ENCODE measurements around the gene DLG2. TPM values are rescaled to one million over a fixed set of nuclear protein-coding genes. Genes with fewer than 3 reads are reported as not detected.

DLG2 gene
- total and polyA plus RNA-seq, 11 donors, result 2.4 to 13.9 (median 7.1) TPM

GRCh38 chr11:83680321-83680720 is 1946.8 kb downstream of the DLG2 start:
- intact Hi-C loops (cut with DNase I), result loop anchor here in 1 of 10 donors (10.0 kb wide), 1 partner anchor 56 kb away; no protein-coding TSS in a partner anchor
- H3K27ac ChIP-seq, result no peak overlapping the region
- DNase-seq, result no peak
- no peaks in the 10 kb centered on the region for H3K4me1 ChIP-seq
- 29 to 47% (median 40%) methylated on average over 2 of the region's 2 CpGs for WGBS, 4 donors
- H3K9me3 ChIP-seq, result no peaks in the 10 kb centered on the region
- no peak for ATAC-seq
- H3K4me3 ChIP-seq, result no peak overlapping the region
- peaks cover 0 to 13% (median 0%) of the 10 kb centered on the region in 9 donors for H3K27me3 ChIP-seq
- H3K36me3 ChIP-seq, result no peaks in the 10 kb centered on the region
- no peak for TF ChIP-seq POLR2A (IDR thresholded peaks at IDR 0.05)
- TF ChIP-seq, protein P1, sequence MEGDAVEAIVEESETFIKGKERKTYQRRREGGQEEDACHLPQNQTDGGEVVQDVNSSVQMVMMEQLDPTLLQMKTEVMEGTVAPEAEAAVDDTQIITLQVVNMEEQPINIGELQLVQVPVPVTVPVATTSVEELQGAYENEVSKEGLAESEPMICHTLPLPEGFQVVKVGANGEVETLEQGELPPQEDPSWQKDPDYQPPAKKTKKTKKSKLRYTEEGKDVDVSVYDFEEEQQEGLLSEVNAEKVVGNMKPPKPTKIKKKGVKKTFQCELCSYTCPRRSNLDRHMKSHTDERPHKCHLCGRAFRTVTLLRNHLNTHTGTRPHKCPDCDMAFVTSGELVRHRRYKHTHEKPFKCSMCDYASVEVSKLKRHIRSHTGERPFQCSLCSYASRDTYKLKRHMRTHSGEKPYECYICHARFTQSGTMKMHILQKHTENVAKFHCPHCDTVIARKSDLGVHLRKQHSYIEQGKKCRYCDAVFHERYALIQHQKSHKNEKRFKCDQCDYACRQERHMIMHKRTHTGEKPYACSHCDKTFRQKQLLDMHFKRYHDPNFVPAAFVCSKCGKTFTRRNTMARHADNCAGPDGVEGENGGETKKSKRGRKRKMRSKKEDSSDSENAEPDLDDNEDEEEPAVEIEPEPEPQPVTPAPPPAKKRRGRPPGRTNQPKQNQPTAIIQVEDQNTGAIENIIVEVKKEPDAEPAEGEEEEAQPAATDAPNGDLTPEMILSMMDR (IDR thresholded peaks at IDR 0.05), result no peak

DNA sequence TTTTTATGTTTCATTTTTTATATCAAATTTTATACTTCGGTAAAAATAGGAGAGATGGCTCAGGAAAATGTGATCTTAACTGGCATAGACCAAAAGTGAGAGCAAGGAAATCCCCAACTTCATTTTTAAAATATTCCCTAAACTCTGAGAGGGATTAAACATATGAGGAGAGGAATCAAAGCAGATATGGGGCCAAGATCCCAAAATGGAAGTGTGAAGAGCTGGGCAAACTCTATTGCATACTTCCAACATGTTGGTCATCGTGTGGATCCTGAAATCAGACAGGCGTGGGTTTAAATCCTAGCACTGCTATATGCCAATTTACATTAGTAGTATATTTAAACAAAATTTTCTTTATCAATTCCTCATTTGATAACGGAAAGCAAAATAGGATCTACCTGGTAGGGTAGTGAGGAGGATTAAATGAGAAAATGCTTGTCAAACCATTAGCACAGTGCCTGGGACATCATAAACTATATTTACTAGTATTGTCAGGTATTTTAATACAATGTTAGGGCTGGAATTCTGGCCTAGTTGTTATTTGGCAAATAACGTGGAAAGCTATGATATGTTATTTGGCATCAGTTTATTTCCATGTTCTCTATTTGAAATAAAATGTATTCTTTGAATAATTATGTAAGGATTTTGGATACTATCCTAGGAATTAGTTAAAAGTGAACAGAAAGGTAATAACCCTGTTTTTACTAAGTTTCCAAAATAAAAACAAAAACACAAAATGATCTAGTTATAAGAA is 1948.1 kb downstream of the DLG2 start:
- Histone ChIP-seq H3K27ac (no peak overlapping the region), H3K4me1 (peaks cover 0 to 4% (median 0%) of the 10 kb centered on the region in 12 donors), H3K27me3 (peaks cover 0 to 11% (median 0%) of the 10 kb centered on the region in 9 donors), H3K9me3 (no peaks in the 10 kb centered on the region), H3K36me3 (no peaks in the 10 kb centered on the region), H3K4me3 (no peak overlapping the region)
- intact Hi-C loops (cut with DNase I), result no loop called here
- DNase-seq, result no peak
- WGBS, 4 donors, result 87 to 91% (median 88%) methylated on average over 5 of the region's 5 CpGs
- no peak for TF ChIP-seq POLR2A (IDR thresholded peaks at IDR 0.05)
- TF ChIP-seq, protein P1 (IDR thresholded peaks at IDR 0.05), result no peak
- ATAC-seq, result no peak

- 75 to 96% (median 87%) methylated on average over 1 of the region's 1 CpG for WGBS, 4 donors
These were observed 1949.4 kb downstream of the DLG2 start for GRCh38 chr11:83677730-83678129.

GRCh38 chr11:83676056-83676601 is 1951.0 kb downstream of the DLG2 start:
- TF ChIP-seq, protein P1 (IDR thresholded peaks at IDR 0.05), result no peak
- TF ChIP-seq POLR2A (IDR thresholded peaks at IDR 0.05), result no peak

More at GRCh38 chr11:83677730-83678129, 1949.4 kb downstream of the DLG2 start:
- no peak for DNase-seq
- H3K36me3 ChIP-seq, result no peaks in the 10 kb centered on the region
- no peaks in the 10 kb centered on the region for H3K9me3 ChIP-seq
- TF ChIP-seq, protein P1 (IDR thresholded peaks at IDR 0.05), result no peak
- no peak for TF ChIP-seq POLR2A (IDR thresholded peaks at IDR 0.05)
- H3K27ac ChIP-seq, result no peak overlapping the region
- peaks cover 0 to 8% (median 0%) of the 10 kb centered on the region in 9 donors for H3K27me3 ChIP-seq
- intact Hi-C loops (cut with DNase I), result no loop called here
- no peak for ATAC-seq
- H3K4me3 ChIP-seq, result no peak overlapping the region
- H3K4me1 ChIP-seq, result peaks cover 0 to 4% (median 0%) of the 10 kb centered on the region in 12 donors

More at GRCh38 chr11:83676056-83676601, 1951.0 kb downstream of the DLG2 start:
- H3K27ac ChIP-seq, result no peak overlapping the region
- peaks cover 0 to 4% (median 0%) of the 10 kb centered on the region in 12 donors for H3K4me1 ChIP-seq
- no peak for ATAC-seq
- no peaks in the 10 kb centered on the region for H3K36me3 ChIP-seq
- intact Hi-C loops (cut with DNase I), result no loop called here
- H3K9me3 ChIP-seq, result no peaks in the 10 kb centered on the region
- no peak overlapping the region for H3K4me3 ChIP-seq
- H3K27me3 ChIP-seq, result no peaks in the 10 kb centered on the region
- DNase-seq, result no peak
